Sigmoid colon (tissue), 7 donors: Measurements from ENCODE around the gene TMEM92. TPM values are rescaled to one million over a fixed set of nuclear protein-coding genes. Genes with fewer than 3 reads are reported as not detected.

ENCODE experiments used
- DNase-seq: peaks from one replicate; pipeline ENCODE4 v3.0.0-alpha.2; 2019
- H3K27ac ChIP-seq, 4 donors: fragments of 200-600 bp; sonication (generic); one replicate each; pipeline ENCODE4 v1.5.1; 2016 to 2019; ENCODE audit warnings: mild to moderate bottlenecking in 1 of 4
- H3K27me3 ChIP-seq, 3 donors: fragments of 200-600 bp; sonication (generic); one replicate each; pipeline ENCODE4 v1.5.1; 2019; ENCODE audit warnings: mild to moderate bottlenecking in 1 of 3
- H3K36me3 ChIP-seq, 4 donors: fragments of 200-600 bp; sonication (generic); one replicate each; pipeline ENCODE4 v1.5.1; 2016 to 2019
- H3K4me1 ChIP-seq, 4 donors: fragments of 200-600 bp; sonication (generic); one replicate each; pipeline ENCODE4 v1.5.1; 2017 to 2019
- H3K4me3 ChIP-seq, 4 donors: fragments of 200-600 bp; sonication (generic); one replicate each; pipeline ENCODE4 v1.5.1; 2017 to 2019; ENCODE audit warnings: mild to moderate bottlenecking in 2 of 4, moderate library complexity in 1 of 4
- H3K9me3 ChIP-seq, 4 donors: fragments of 200-600 bp in 3 of 4; sonication (generic) in 3 of 4; one replicate each; pipeline versions ENCODE4 v1.5.1 to v1.6.1; 2013 to 2019
- EP300 ChIP-seq, 4 donors: sonication (generic); formaldehyde crosslinking; IDR thresholded peaks; one replicate each; pipeline ENCODE4 v1.6.1; 2017; ENCODE audit warnings: antibody characterized with exemption in 4 of 4
- POLR2A ChIP-seq, 2 donors: fragments of 450-650 bp; IDR thresholded peaks; one replicate each; pipeline ENCODE4 v1.6.1; 2016; ENCODE audit warnings: antibody characterized with exemption in 2 of 2, mild to moderate bottlenecking in 2 of 2, moderate library complexity in 2 of 2
- POLR2AphosphoS5 ChIP-seq, 4 donors: sonication (generic); formaldehyde crosslinking; IDR thresholded peaks; one replicate each; pipeline ENCODE4 v1.6.1; 2017; ENCODE audit warnings: antibody characterized with exemption in 4 of 4
- WGBS, 2 donors: extraction: QIAGEN DNeasy Blood & Tissue Kit; methylation state at CpG; one replicate each; pipeline ENCODE4 v1.1.7; 2013; 5-methylcytosine and 5-hydroxymethylcytosine counted together
- intact Hi-C: fragments of 100-400 bp; cut with DNase I; formaldehyde crosslinking; loops from one replicate; pipeline ENCODE4 v1.15.1; 2023
- polyA plus RNA-seq, 3 donors: library from polyadenylated mRNA; stranded (reverse); fragments of 200-250 nt; gene quantifications; one replicate each; pipeline ENCODE4 v1.2.3, GENCODE V29; 2013
- total RNA-seq, 4 donors: library from RNA; depleted of rRNA; stranded (reverse); fragments of >200 nt; gene quantifications; one replicate each; pipeline ENCODE4 v1.1.0, GENCODE V29; 2016
- TF ChIP-seq, protein P1 (sequence below), 4 experiments: fragments of 450-650 bp in 3 of 4; fragments of 200-600 bp in 1 of 4; IDR thresholded peaks; one replicate each; pipeline ENCODE4 v1.5.1; 2016 to 2019; ENCODE audit warnings: antibody characterized with exemption in 4 of 4, mild to moderate bottlenecking in 3 of 4, moderate library complexity in 2 of 4
- donor health status: healthy with polysubstance abuse.
- donor health status: Bipolar disorder and iron deficiency.
- donor health status: healthy.

TMEM92 gene
- total and polyA plus RNA-seq, 7 donors: 2.5 to 9.7 (median 3.6) TPM; not detected in 4

DNA sequence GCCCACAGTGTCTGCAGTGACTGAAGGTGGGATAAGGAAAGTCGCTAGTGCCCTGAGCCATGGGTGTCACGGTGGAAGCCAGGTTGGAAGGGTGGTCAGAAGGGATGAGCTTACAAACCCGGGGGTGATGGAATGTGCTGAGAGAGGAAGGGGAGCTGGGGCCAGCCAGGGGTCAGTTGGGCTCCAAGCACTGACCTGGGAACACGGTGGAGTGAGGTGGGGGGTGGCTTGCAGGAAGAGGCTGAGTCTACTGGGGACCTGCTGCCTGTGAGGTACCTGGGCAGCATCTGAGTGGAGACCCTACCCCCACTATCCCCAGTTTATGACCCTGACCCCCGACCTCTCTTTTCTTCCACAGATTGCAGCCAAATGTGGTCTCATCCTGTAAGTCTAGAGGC is 3.1 kb downstream of the TMEM92 start:
- H3K36me3 ChIP-seq: peaks cover 0 to 5% (median 0%) of the 10 kb centered on the region in 4 donors
- no peaks in the 10 kb centered on the region for H3K9me3 ChIP-seq
- TF ChIP-seq, protein P1, sequence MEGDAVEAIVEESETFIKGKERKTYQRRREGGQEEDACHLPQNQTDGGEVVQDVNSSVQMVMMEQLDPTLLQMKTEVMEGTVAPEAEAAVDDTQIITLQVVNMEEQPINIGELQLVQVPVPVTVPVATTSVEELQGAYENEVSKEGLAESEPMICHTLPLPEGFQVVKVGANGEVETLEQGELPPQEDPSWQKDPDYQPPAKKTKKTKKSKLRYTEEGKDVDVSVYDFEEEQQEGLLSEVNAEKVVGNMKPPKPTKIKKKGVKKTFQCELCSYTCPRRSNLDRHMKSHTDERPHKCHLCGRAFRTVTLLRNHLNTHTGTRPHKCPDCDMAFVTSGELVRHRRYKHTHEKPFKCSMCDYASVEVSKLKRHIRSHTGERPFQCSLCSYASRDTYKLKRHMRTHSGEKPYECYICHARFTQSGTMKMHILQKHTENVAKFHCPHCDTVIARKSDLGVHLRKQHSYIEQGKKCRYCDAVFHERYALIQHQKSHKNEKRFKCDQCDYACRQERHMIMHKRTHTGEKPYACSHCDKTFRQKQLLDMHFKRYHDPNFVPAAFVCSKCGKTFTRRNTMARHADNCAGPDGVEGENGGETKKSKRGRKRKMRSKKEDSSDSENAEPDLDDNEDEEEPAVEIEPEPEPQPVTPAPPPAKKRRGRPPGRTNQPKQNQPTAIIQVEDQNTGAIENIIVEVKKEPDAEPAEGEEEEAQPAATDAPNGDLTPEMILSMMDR (IDR thresholded peaks at IDR 0.05): no peak
- TF ChIP-seq POLR2A (IDR thresholded peaks at IDR 0.05) (no peak), POLR2AphosphoS5 (IDR thresholded peaks at IDR 0.05) (no peak), EP300 (IDR thresholded peaks at IDR 0.05) (no peak)
- peaks cover 0 to 17% (median 11%) of the 10 kb centered on the region in 4 donors for H3K4me1 ChIP-seq
- no peak overlapping the region for H3K27ac ChIP-seq
- DNase-seq: no peak
- WGBS, 2 donors: 53 to 54% methylated on average over 5 of the region's 5 CpGs
- intact Hi-C loops: no loop called here
- H3K27me3 ChIP-seq: no peaks in the 10 kb centered on the region
- H3K4me3 ChIP-seq: no peak overlapping the region

DNA sequence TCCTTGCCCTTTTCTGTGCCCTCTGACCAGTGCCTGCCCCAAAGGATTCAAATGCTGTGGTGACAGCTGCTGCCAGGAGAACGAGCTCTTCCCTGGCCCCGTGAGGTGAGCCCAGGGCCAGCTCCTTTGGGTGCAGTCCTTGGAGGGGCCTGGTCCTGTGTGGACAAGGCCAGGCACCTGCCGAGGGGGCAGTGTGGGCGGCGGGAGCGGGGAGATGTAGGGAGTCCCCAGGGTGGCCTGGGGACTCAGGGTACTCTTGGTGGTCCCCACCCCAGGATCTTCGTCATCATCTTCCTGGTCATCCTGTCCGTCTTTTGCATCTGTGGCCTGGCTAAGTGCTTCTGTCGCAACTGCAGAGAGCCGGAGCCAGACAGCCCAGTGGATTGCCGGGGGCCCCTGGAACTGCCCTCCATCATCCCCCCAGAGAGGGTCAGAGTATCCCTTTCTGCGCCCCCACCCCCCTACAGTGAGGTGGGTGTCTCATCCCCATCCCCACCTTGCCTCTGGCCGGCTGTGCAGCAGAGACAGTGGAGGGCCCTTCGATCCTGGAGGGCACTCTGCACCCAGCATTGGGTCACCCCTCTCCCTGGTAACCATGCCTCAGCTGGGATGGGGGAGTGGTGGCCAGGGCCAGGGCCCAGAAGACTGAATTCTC is 4.4 kb downstream of the TMEM92 start:
- Histone ChIP-seq H3K36me3 (peaks cover 0 to 6% (median 0%) of the 10 kb centered on the region in 4 donors), H3K9me3 (no peaks in the 10 kb centered on the region), H3K4me1 (peaks cover 0 to 7% (median 2%) of the 10 kb centered on the region in 4 donors), H3K4me3 (no peak overlapping the region), H3K27ac (no peak overlapping the region), H3K27me3 (no peaks in the 10 kb centered on the region)
- intact Hi-C loops: no loop called here
- 91 to 93% methylated on average over 14 of the region's 14 CpGs for WGBS, 2 donors
- TF ChIP-seq, protein P1 (IDR thresholded peaks at IDR 0.05): no peak
- TF ChIP-seq POLR2A (IDR thresholded peaks at IDR 0.05) (no peak), POLR2AphosphoS5 (IDR thresholded peaks at IDR 0.05) (no peak), EP300 (IDR thresholded peaks at IDR 0.05) (no peak)
- DNase-seq: no peak

DNA sequence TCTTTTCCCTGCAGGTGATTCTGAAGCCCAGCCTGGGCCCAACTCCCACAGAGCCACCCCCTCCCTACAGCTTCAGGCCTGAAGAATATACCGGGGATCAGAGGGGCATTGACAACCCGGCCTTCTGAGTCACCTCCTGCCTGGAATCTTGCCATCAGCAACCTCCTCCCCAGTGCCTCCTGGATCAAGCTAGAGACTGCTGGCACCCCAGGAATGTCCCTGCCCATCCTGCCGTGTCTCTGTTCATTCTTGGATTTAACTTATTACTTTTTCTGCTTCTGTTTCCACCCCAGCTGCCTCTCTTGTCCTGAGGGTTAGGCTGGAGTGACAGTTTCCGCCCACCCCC is 4.9 kb downstream of the TMEM92 start:
- Histone ChIP-seq H3K4me1 (peaks cover 0 to 3% (median 1%) of the 10 kb centered on the region in 4 donors), H3K27me3 (no peaks in the 10 kb centered on the region), H3K4me3 (no peak overlapping the region), H3K36me3 (peaks cover 0 to 6% (median 0%) of the 10 kb centered on the region in 4 donors), H3K27ac (no peak overlapping the region), H3K9me3 (no peaks in the 10 kb centered on the region)
- 46 to 74% methylated on average over 4 of the region's 4 CpGs for WGBS, 2 donors
- DNase-seq: no peak
- TF ChIP-seq, protein P1 (IDR thresholded peaks at IDR 0.05): no peak
- no peak for TF ChIP-seq POLR2AphosphoS5 (IDR thresholded peaks at IDR 0.05)
- no peak for TF ChIP-seq EP300 (IDR thresholded peaks at IDR 0.05)
- TF ChIP-seq POLR2A (IDR thresholded peaks at IDR 0.05): no peak
- intact Hi-C loops: no loop called here

DNA sequence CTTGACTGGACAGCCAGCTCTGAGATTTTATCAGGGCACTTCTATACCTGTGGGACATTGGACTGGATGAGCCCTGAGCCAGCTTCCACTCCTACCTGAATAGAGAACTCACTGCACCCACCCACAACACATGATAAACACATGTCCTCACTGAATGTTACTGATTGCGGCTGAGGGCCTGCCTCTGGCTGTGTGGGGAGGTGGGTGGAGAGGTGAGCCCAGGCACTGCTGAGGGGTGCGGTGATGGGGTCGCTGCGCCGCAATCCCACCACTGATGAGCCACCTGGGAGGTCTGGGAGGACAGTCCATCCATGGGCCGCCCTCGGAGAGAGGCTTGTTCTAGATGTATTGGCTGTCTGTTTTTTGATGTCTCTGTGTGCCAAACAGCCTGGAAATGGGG is 5.4 kb downstream of the TMEM92 start:
- Histone ChIP-seq H3K36me3 (peaks cover 0 to 6% (median 0%) of the 10 kb centered on the region in 4 donors), H3K4me3 (no peak overlapping the region), H3K27me3 (no peaks in the 10 kb centered on the region), H3K9me3 (no peaks in the 10 kb centered on the region), H3K4me1 (peaks cover 0 to 3% (median 0%) of the 10 kb centered on the region in 4 donors), H3K27ac (no peak overlapping the region)
- DNase-seq: no peak
- intact Hi-C loops: no loop called here
- no peak for TF ChIP-seq EP300 (IDR thresholded peaks at IDR 0.05)
- no peak for TF ChIP-seq POLR2AphosphoS5 (IDR thresholded peaks at IDR 0.05)
- TF ChIP-seq POLR2A (IDR thresholded peaks at IDR 0.05): no peak
- TF ChIP-seq, protein P1 (IDR thresholded peaks at IDR 0.05): no peak
- 97% methylated on average over 7 of the region's 7 CpGs for WGBS, 2 donors

DNA sequence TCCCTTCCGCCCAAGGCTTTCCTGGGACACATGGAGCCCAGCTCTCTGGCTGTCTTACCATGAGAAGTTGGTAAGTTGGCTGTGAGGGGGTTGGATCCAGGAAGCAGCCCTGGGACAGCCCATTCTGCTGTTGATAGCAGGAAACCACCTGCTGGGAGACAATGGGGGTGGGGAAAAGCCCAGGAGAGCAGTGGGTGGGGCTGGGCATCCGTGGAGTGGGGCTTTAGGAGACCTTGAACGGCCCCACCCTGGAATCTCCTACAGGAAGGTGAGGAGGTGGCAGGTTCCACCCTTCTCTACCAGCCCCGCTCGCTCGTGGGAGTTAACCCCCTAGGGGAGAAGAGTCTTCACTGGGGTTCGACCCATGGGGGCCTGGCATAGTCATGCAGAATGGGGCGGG is 5.8 kb downstream of the TMEM92 start:
- 35 to 52% methylated on average over 8 of the region's 8 CpGs for WGBS, 2 donors
- no peak for DNase-seq
- intact Hi-C loops: no loop called here
- Histone ChIP-seq H3K9me3 (no peaks in the 10 kb centered on the region), H3K36me3 (peaks cover 0 to 6% (median 0%) of the 10 kb centered on the region in 4 donors), H3K4me1 (peaks cover 0 to 3% (median 0%) of the 10 kb centered on the region in 4 donors), H3K27me3 (no peaks in the 10 kb centered on the region), H3K27ac (no peak overlapping the region), H3K4me3 (no peak overlapping the region)
- TF ChIP-seq, protein P1 (IDR thresholded peaks at IDR 0.05): no peak
- no peak for TF ChIP-seq EP300 (IDR thresholded peaks at IDR 0.05)
- TF ChIP-seq POLR2AphosphoS5 (IDR thresholded peaks at IDR 0.05): no peak
- no peak for TF ChIP-seq POLR2A (IDR thresholded peaks at IDR 0.05)
